Stimulated activated CD4-positive, alpha-beta T cell treated with anti-CD3 and anti-CD28 coated beads, Interleukin-2, amount 100 ng/mL, for 24 hours (primary cell): ENCODE data around the gene MTFP1.
A peak's percentile ranks its signal among the peaks of the same experiment; 100 is the strongest.
"Not testable (repeated sequence)": the region's sequence is repeated elsewhere in the genome, so short reads cannot be mapped to it uniquely, and the experiment has no call there.

Experiments
- DNase-seq, 2 donors: peaks; one replicate each; pipeline ENCODE4 v3.0.0-alpha.2; 2020

Gene MTFP1

DNA sequence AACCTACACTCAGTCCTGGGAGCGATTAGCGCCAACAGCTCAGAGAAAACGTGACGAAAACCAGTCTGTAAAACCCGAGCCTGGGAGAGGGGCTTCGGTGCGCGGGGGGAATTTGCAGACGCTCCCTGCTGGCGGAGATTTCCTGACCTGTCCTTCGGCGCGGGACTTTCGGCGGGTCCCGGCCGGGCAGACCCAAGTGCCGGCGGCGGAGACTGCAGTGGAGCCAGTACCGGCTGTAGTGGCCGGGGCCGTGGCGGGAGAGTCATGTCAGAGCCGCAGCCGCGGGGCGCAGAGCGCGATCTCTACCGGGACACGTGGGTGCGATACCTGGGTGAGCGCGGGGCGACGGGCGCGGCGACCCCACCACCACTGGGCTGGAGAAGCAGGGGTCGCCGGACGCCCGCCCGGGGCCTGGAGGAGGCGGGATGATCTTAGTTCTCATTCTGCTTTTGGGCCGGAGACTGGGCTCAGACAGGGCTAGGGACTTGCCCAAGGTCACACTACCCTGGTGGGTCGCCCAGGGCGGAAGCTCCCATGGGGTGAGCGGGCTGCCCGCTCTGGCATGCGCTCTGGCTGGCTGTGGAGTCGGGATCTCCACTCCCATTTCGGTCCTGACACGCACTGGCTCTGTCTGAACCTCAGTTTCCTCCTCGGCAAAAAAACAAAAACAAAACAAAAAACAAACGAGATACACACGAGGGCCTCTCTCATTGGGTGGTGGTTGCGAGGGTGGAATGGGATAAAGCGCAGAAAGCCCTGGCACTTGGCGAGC lies at the start of gene MTFP1:
Gene MTFP1 (plus strand): TSS at position 153 of the 772 bp plus-strand sequence. CDS start 112 bp downstream, at position 265.
- peak; percentile 59 to 62 for DNase-seq

DNA sequence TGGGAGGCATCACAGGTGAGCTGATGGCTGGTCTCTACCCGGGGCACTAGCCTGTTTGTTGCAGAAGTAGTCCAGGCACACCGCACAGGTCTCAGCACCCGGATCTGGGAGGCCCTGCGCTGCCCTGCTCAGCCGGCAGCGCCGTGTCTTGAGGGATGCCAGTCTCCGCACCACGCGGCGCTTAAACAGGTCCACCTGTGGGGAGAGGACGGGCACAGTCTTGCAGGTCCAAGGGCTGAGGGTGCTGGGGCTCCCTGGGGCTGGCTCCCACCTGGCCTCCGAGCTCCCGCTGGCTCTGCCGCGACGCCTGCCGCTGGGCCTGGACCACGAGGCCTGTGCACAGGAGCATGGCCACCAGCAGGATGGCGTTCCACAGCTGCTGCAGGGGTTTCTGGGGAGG lies 45.6 kb upstream of the MTFP1 start:
- no peak for DNase-seq

- DNase-seq, result no peak
Observed at GRCh38 chr22:30381264-30381663, 44.3 kb upstream of the MTFP1 start.

GRCh38 chr22:30382340-30382739 lies 43.2 kb upstream of the MTFP1 start:
- DNase-seq, result no peak

DNA sequence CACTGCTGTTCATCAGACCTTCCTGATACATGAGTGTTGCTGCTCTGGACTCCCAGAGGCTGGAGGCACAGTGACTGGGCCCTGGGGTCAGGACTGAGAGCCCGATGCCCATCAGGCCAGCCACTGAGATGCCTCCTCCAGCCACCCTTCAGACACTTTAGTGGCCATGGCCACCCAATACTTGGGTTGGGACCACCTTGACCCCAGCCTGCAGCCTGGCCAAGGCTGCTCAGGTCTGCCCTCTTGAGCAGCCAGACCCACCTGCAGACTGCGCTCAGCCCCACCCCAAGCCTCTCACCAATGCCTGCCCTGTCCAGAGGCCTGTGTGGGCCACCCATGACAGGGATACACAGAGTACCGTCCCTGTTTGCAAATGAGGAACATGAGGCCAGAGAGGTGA lies 42.5 kb upstream of the MTFP1 start:
- no peak for DNase-seq

DNA sequence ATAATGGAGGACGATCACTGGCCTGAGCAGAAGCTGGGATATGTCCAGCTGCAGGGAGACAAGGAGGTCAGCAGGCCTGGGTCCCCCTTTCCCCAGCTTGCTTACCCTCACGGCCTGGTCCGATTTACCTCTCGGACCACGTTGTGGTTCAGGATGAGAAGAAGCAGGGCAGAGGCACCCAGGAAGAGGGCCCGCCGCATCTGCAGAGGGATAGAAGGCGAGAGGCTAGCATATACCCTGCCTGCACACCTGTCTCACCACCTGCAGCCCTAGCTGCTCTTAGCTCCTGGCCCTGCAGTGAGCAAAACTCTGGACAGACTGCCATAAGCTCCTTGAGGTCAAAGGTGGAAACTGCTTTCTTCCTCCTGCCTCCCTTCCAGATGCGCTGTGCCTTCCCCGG lies 39.6 kb upstream of the MTFP1 start:
- no peak for DNase-seq

DNA sequence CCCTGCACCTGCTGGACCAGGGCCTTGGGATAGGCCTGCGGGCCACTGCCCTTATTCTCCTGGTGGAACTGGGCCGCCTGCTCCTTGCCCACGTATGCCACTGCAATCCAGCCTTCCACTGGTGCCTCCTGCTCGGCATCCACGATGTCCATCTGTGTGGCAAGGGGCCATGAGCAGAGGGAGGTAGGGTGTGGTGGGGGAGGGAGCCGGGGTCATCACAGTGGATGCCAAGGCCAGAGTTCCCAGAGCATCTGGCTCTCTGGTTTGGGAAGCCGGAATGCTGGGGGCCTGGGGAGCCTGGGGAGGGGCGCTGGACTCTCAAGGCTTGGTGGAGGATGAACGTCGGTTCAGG lies 39.0 kb upstream of the MTFP1 start:
- no peak for DNase-seq

- DNase-seq, result peak; percentile 82 to 84
Observed at GRCh38 chr22:30386960-30387827, 38.4 kb upstream of the MTFP1 start, which contains the start of gene RNF215. Gene RNF215 (minus strand): TSS chr22:30387411. CDS start chr22:30387313, 98 bp downstream.

- peak; percentile 82 to 83 for DNase-seq
Observed at GRCh38 chr22:30390974-30391691, 34.4 kb upstream of the MTFP1 start.

GRCh38 chr22:30392661-30393321 lies 32.8 kb upstream of the MTFP1 start:
- DNase-seq, result no peak

DNA sequence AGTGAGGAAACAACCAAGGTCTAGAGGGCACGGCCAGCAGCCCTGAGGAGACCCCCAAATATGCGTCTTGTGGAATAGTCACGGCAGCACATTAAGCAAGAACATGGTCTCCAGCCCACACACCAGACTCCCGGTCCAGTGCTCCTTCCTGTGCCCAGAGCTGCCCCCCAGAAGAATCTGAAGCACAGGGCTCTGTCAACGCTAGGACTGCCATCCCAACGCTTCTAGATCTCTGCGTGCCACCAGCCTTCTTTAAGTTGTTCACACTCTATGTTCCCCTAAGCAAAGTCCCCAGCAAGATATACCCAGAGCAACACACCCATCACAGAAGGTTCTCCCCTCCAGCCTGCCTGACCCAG lies 32.3 kb upstream of the MTFP1 start:
- DNase-seq, result no peak

DNA sequence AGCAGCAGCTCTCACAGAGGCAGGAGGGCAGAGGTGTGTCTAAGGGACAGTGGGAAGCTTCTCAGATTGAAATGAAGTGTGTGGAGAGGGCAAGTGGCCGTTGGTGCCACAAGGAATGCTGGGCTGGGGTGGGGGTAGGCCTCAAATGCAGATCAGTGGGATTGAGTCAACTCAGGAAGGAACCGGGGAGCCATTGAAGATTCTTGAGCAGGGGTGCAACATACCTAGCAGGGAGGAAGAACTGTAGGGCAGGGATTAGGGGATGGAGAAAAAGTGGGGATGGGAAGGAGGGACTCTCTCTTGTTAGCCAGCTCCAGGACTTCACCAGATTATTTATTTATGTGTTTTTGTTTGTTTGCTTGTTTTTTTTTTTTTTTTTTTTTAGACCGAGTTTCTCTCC lies 31.7 kb upstream of the MTFP1 start:
- DNase-seq, result no peak

GRCh38 chr22:30396871-30397655 lies 28.5 kb upstream of the MTFP1 start, which contains the start of gene SEC14L2:
Gene SEC14L2 (plus strand): TSS chr22:30397018. CDS start chr22:30397117, 99 bp downstream.
- peak; percentile 70 to 79 for DNase-seq

GRCh38 chr22:30397656-30398635 lies 27.6 kb upstream of the MTFP1 start:
- peak in 1 of 2 donors; percentile 9 for DNase-seq

- no peak for DNase-seq
Observed at GRCh38 chr22:30398685-30399680, 26.6 kb upstream of the MTFP1 start.

GRCh38 chr22:30399718-30400117 lies 25.9 kb upstream of the MTFP1 start:
- DNase-seq, result no peak

GRCh38 chr22:30400159-30400558 lies 25.4 kb upstream of the MTFP1 start:
- DNase-seq, result no peak

- not testable (repeated sequence) for DNase-seq
Observed at GRCh38 chr22:30401024-30401423, 24.5 kb upstream of the MTFP1 start.
